HG03066 (cell line): ENCODE measurements around the gene ICOSLG.
"Not testable (repeated sequence)": the region's sequence is repeated elsewhere in the genome, so short reads cannot be mapped to it uniquely, and the experiment has no call there.

Experiments used
- ATAC-seq: cut with Tn5 transposase; IDR thresholded peaks from one replicate; pipeline ENCODE4 v1.9.1; 2021; ENCODE audit warnings: low read depth; ENCODE audit not compliant: unreplicated experiment

Gene ICOSLG, protein sequence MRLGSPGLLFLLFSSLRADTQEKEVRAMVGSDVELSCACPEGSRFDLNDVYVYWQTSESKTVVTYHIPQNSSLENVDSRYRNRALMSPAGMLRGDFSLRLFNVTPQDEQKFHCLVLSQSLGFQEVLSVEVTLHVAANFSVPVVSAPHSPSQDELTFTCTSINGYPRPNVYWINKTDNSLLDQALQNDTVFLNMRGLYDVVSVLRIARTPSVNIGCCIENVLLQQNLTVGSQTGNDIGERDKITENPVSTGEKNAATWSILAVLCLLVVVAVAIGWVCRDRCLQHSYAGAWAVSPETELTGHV

DNA sequence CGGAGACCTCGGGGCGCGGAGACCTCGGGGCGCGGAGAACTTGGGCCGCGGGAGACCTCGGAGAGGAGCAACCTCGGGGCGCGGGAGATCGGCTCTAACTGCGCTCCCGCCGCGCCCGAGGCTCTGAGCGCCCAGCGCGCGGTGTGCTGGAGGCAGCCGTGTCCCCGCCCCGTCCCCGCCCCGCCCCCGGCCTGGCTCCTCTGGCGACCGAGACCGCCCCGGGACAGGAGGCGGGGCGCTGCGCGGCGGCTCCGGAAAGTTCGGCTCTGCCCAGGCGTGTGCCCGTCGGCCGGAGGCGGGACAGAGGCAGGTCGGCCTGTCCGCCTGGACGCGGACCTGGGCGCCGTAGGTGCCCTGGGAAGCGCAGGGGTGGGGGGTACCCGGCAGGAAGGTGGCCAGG lies at the start of gene ICOSLG:
TSS of gene ICOSLG (minus strand) at position 102 of the 400 bp plus-strand sequence. CDS start 126 bp downstream, outside the sequence.
- peak; percentile 39 for ATAC-seq

DNA sequence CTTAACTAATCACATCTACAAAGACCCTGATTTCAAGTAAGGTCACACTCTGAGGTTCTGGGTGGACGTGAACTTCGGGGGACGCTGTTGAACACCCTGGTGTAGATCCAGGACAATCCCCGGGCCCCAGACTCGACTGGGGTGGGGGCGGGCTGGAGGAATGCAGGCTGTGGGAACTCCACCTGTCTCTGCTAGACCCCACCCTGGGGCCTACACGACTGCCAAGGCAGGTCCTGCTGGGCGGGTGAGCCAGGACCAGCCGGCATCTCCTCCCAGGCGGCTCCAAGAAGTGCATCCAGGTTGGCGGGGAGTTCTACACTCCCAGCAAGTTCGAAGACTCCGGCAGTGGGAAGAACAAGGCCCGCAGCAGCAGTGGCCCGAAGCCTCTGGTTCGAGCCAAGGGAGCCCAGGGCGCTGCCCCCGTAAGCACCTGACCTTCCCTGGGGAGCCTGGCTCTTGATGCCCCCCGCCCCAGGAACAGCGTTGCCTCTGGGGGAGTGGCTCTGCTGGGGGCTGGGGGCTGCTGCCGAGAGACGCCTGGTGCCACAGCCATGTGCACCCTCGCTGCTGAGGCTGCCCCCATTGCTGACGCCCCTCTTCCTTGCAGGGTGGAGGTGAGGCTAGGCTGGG lies 48.8 kb upstream of the ICOSLG start:
- no peak for ATAC-seq

DNA sequence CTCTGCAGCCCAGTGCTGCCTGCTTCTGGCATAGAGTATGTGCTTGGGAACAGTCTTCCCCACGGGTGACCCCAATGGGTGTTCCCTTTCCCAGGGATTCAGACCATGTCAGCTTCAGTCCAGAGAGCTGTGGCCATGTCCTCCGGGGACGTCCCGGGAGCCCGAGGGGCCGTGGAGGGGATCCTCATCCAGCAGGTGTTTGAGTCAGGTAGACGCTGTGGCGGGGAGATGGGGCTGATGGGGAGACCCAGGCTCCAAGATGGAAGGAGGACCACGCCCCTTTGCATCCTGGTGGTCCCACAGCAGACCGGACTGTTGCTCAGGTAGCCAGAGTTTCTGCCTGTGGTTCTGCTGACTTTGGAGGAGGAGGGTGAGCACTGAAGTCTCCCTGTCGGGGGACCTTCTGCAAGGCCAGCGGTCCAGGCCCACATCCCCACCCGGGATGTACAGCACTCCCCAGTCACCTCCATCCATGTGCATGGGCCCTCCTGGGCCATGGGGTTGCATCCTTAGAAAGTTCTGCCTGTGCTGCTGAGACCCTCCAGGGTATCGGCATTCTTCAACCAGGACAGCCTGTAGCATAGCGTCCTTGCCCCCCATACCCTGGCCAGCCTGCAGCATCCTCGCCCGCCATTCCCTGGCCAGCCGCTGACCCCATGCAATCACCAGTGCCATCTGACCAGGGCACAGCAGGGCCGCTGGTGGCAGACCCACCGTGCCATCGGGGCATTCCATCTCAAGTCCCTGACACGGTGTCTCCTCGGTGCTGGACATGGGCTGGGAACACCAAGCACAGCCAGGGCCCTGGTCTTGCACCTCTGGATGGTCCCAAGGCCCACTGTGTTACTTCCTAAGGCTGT lies 47.7 kb upstream of the ICOSLG start:
- no peak for ATAC-seq

DNA sequence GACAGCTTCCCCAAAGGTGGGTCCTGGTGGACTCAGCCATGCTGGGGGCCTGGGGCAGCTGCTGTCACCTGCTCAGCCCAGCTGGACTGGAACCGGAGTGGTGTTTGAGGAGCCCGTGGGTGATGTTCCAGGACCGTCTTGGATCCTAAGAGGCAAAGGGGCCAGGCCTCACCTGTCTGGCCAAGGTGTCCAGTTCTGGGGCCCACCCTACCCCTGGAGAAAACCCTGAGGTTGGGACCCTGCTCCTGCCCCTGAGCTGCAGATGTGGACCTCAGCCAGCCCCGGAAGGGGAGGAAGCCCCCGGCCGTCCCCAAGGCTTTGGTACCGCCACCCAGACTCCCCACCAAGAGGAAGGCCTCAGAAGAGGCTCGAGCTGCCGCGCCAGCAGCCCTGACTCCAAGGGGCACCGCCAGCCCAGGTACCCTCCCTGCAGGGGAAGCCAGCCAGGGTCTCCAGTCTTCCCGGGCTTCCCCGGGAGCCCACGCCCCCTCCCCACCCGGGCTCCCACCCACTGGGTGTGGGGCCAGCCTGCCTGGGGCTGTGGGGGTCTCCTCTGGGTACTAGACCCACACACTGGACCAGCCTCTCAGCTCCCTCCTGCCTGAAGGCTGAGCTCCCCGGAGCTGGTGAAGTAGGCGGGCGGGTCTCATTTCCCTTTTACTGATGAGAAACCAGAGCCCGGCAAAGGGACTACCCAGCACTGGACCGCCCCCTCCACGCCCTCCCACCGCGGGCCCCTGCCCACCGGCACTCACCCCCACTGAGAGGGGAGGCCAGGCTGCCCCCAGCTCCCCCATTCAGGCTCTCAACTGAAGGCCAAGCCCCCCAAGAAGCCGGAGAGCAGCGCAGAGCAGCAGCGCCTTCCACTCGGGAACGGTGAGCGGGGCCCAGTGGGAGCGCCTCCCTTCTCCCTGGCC lies 46.2 kb upstream of the ICOSLG start:
- ATAC-seq = no peak

DNA sequence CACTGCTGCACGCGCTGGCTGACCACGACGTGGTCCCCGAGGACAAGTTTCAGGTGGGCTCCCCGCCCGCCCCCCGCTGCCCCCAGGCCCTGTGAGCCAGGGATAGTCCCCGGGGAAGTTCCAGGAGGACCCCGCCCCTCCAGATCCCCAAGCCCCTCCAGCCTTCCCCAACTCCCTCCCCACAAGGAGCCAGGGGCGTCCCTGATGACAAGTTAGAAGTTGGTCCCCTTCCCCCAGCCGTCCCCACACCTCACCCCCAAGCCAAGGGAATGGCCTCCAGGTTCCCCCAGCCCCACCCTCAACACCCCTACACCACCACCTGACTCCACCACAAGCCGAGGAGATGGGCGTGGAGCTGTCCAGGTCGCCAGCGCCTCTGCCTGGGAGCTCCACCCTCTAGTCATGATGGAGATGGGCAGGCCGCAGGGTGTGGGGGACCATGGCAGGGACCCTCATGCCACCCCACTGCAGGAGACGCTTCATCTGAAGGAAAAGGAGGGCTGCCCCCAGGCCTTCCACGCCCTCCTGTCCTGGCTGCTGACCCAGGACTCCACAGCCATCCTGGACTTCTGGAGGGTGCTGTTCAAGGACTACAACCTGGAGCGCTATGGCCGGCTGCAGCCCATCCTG lies 45.5 kb upstream of the ICOSLG start:
- no peak for ATAC-seq

DNA sequence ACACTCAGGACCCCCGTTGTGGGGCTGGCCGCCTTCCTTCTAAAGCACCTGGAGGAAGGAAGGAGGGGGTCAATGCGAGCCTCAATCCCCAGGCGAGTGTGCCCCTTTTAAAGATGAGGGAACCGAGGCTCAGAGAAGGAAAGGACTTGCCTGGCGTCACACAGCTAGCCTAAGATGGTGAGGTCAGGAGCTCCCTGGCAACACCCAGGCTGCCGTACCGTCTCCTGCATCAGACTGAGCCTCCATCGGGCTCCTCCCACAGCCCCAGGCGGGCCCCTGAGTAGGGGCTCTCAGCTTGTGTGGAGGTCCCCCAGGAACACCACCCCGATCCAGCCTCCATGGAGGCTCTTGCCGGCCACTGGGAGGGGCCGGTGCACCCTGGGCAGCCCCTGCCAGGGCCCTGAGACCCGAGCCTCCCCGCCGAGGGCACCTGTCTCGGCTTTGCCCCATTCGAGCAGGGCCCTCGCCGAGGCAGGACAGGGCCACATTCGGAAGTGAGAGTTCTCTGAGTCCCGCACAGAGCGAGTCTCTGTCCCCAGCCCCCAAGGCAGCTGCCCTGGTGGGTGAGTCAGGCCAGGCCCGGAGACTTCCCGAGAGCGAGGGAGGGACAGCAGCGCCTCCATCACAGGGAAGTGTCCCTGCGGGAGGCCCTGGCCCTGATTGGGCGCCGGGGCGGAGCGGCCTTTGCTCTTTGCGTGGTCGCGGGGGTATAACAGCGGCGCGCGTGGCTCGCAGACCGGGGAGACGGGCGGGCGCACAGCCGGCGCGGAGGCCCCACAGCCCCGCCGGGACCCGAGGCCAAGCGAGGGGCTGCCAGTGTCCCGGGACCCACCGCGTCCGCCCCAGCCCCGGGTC lies 44.6 kb upstream of the ICOSLG start, which contains the start of gene AIRE:
TSS of gene AIRE (plus strand) at position 739 of the 855 bp plus-strand sequence. CDS start 131 bp downstream, outside the sequence.
- ATAC-seq = no peak

DNA sequence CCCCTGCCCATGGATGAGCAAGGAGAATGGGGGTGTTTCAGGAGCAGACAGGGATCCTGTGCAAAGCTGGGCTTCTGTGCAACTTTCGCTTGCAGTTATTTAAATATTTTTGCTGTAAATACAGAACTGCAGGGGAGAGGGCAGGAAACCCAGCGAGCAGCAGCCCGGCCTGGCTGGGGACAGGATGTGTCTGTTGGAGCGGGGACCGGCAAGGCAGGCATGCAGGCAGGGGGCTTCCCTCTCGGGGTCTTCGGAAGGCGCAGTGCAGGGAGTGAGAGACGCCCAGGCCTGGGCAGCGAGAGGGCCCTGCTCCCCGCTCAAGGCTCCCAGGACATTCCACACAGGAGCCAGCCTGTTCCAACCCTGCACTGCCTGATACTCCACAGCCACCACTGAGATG lies 43.2 kb upstream of the ICOSLG start:
- ATAC-seq = no peak

DNA sequence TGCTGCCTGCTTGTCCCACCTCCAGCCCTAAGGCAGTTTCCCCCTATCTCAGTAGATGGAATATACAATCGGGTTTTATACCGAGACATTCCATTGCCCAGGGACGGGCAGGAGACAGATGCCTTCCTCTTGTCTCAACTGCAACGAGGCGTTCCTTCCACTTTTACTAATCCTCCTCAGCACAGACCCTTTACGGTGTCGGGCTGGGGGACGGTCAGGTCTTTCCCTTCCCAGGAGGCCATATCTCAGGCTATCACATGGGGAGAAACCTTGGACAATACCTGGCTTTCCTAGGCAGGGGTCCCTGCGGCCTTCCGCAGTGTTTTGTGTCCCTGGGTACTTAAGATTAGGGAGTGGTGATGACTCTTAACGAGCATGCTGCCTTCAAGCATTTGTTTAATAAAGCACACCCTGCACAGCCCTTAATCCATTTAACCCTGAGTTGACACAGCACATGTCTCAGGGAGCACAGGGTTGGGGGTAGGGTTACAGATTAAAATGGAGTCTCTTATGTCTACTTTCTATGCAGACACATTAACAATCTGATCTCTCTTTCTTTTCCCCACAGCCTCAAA lies 42.6 kb upstream of the ICOSLG start:
- ATAC-seq = not testable (repeated sequence)

DNA sequence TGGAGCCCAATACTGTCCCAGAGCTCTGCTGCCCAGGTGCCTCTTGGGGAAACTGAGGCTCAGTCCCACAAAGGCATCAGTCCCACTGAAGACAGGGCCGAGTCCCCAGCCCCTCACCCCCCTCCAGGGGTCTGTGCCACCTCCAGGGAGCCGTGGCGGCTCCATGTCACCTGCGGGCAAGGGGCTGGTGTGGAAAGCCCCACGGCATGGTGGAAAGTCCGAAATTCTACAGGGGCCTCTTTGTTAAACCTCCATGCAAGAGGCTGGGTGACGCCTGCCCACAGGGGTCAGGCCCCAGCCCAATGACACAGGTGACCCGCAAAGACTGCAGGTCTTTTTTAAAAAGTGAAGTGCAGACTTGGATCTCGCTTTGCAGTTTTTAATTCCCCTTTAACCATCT lies 41.6 kb upstream of the ICOSLG start:
- no peak for ATAC-seq

DNA sequence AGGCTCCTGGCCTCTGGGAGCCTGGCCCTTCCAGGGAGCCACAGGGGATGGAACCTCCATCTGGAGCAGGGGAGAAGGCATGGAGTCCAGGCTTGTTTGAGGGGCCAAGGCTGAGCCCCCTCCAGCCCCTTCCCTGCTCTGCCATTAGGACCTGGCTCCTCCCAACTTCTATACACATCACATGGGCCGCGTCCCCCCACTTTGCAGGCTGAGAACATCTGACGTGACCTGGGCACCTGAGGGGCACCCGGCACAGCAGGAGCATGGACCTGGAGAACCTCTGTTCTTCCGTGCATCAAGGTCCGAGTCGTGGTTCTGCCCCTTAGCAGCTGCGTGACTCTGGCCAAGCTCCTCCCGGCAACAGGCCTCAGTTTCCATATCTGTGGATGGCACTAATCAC lies 41.1 kb upstream of the ICOSLG start:
- ATAC-seq = no peak

DNA sequence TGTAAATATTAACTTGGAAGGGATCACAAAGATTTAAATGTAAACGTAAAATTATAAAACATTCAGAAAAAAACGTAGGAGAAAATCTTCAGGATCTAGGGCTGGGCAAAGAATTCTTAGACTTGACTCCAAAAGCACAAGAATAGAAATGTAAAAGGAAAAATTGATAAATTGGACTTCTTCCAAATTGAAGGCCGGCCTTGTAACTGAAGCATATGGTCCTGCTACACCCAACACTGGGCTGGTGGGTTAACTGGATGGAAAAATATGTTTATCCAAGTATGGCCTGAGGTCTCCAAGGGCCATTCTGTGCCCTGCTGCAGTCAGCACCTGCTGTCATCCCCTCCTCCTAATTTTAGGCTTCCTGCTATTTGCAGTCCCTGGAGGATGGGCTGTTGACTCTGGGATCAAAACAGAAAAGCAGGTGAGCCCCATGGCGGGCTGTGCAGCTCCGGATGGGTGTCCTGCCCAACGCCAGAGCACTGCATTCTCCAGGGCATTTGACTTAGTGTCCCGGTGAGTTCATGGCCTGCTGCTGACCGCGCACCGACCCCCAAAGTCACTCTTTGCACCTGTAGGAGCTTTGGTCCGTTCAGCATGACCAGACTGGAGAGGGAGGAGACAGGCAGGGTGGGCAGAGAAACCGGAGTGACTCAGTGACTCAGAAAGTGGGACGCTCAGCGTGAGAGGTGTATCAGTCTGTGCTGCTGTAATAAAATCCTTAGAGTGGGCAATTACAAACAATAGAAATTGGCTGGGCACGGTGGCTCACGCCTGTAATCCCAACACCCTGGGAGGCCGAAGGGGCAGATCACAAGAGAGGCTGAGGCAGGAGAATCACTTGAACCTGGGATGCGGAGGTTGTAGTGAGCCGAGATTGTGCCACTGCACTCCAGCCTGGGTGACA lies 38.9 kb upstream of the ICOSLG start:
- ATAC-seq = no peak

DNA sequence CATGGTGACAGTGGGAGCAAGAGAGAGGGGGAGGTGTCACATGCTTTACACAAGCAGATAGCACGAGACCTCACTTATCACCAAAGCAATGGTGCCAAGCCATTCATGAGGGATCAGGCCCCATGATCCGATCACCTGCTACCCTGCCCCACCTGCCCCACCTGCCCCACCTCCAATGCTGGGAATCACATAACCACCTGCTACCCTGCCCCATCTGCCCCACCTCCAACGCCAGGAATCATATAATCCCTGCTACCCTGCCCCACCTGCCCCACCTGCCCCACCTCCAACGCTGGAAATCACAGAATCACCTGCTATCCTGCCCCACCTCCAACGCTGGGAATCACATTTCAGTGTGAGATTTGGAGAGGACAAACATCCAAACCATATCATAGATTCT lies 34.3 kb upstream of the ICOSLG start:
- ATAC-seq = no peak

DNA sequence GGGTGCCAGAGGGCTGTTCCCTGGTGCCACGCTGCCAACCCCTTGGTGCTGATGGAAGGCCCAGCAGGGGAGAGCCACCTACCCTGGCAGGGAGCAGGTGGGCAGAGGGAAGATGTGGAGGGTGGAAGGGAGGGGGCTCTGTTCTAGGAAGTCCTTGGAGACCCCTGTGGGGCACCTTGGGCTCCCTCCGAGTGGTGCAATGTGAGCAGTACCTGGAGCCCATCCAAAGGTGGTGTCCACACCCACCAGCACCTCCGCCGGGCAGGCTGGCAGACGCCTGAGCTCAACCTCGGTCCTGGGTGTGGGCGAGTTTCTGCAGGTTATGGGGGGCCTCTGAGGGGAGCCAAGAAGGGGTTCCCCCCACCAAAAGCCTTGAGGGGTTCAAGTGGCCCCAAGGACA lies 32.3 kb upstream of the ICOSLG start:
- no peak for ATAC-seq

DNA sequence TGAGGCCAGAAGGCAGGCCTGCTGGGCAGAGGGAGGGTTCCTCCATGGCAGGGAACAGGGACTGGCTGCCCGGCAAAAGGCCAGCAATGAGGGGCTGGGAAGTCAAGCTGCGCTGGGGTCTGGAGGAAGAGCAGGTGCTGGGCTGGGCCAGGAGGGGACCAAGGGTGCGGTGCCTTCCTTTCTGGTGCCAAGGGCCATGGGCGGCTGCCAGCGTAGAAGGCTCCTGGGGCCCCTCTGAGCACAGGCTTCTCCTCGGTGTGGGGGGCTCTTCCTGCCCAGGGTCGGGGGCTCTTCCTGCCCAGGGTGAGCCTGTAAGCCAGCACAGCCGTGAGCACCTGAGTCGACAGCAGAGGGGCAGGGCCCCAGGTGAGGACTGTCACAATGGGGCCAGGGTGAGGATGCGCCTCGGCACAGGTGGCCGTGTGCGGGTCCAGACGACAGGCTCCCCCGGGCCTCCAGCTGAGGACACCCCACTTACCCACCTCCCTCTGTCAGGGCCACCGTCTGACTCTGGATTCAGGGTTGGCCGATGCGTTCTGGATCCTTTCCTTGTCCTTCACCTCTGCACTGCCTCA lies 31.6 kb upstream of the ICOSLG start:
- no peak for ATAC-seq

DNA sequence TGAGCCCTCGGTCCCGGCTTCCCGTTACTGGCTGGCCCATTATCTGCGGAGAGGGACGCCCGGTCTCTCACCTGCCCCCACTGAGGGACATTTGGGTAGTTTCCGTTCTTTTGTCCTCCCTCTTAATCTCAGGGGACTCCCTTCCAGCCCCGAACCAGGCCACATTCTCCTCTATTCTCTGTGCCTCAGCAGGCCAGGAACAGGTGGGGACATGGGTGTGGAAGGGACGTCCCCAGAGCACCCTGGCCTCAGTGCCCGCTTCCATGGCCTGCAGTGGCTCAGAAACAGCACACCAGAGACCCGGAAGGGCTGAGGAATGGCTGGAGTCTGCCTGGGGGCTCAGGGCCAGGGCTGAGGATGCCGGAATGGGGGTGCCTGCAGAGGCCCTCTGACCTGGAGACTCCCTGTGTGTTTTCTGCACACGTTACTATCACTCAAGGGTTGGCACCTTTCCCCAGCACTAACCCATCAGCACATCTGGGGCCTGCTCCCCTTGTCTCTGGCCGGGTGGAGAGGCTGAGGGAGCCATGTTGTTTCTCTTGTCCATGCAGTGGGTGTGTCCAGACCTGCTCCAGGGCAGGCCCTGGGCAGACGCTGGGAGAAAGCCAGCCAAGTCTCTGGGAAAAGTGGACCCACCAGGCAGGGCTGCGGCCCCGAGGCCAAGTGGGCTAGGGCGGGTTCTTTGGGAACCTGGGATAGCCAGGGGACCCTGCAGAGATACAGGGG lies 31.0 kb upstream of the ICOSLG start:
- no peak for ATAC-seq

DNA sequence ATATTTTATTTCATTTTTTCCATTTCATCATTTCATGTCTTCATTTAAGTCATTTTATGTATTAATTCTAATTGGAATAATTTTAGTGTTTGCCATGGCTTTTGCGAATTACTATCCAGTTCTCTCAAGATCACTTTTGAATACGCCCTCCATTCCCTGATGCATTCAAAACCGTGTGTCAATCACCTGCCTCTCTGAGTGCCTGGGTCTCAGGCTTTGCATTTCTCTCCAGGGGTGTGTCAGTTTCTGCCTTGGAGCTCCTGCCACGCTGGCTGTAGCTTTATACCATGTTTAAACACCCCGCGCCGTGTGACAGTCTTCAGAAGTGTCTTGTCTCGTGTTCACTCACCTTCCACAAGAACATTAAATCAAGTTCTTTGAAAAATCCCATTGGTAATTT lies 28.3 kb upstream of the ICOSLG start:
- ATAC-seq = no peak
